ENCODE results near the gene GINS1.

Gene GINS1

GRCh38 chr20:25459111-25459830, 51.8 kb downstream of the GINS1 start:
- H3K27ac ChIP-seq, result no peak overlapping the region
- no peak for TF ChIP-seq CTCF (conservative IDR thresholded peaks at IDR 0.05)

- no peak overlapping the region for H3K27ac ChIP-seq
- TF ChIP-seq CTCF (conservative IDR thresholded peaks at IDR 0.05), result no peak
These were observed 52.6 kb downstream of the GINS1 start for GRCh38 chr20:25459916-25460535.

GRCh38 chr20:25460566-25461280, 53.2 kb downstream of the GINS1 start:
- TF ChIP-seq CTCF (conservative IDR thresholded peaks at IDR 0.05), result no peak

GRCh38 chr20:25461281-25461650, 53.8 kb downstream of the GINS1 start:
- no peak for TF ChIP-seq CTCF (conservative IDR thresholded peaks at IDR 0.05)
- no peak overlapping the region for H3K27ac ChIP-seq

More at GRCh38 chr20:25460566-25461280, 53.2 kb downstream of the GINS1 start:
- no peak overlapping the region for H3K27ac ChIP-seq

- H3K27ac ChIP-seq, result no peak overlapping the region
- no peak for TF ChIP-seq CTCF (conservative IDR thresholded peaks at IDR 0.05)
These were observed 54.5 kb downstream of the GINS1 start for GRCh38 chr20:25461786-25462545.

GRCh38 chr20:25464501-25465242, 57.2 kb downstream of the GINS1 start:
- no peak for TF ChIP-seq CTCF (conservative IDR thresholded peaks at IDR 0.05)
- no peak overlapping the region for H3K27ac ChIP-seq
